IMR-90 (cell line): ENCODE data around the gene OR4Q3. TPM values are rescaled to one million over a fixed set of nuclear protein-coding genes. Genes with fewer than 3 reads are reported as not detected.
"Not testable (repeated sequence)": the region's sequence is repeated elsewhere in the genome, so short reads cannot be mapped to it uniquely, and the experiment has no call there.

Source experiments
- ATAC-seq: fragments of 200-7000 bp; cut with Tn5 transposase; 2 replicates; pipeline ENCODE4 v1.9.1; 2020; ENCODE audit warnings: low read depth, mild to moderate bottlenecking, moderate library complexity
- BruUV-seq: library from RNA; stranded (reverse); fragments of 400-500 nt; replicated peaks from 2 replicates; lab custom pipeline; 2021; lab: Mats Ljungman, UMichigan
- CTCF ChIA-PET: fragments of 300-600 bp; formaldehyde crosslinking; extraction: SDS; loops from one replicate; lab custom pipeline; 2021; ENCODE audit warnings: antibody characterized with exemption; lab: Yijun Ruan, JAX
- POLR2A ChIA-PET: fragments of 300-600 bp; sonication (Branson Sonifier 250); formaldehyde crosslinking; loops from one replicate; lab custom pipeline; 2022; ENCODE audit warnings: antibody characterized with exemption; ENCODE audit not compliant: unreplicated experiment; lab: Charles Lee
- DNase-seq: peaks from one replicate; pipeline ENCODE4 v3.0.0; 2013
- H2AFZ ChIP-seq: replicated peaks from 2 replicates; pipeline ENCODE3; 2013; ENCODE audit warnings: low read length, mild to moderate bottlenecking; ENCODE audit not compliant: poor library complexity
- H2AK5ac ChIP-seq: 2 replicates; pipeline ENCODE4 v1.6.1; 2013; ENCODE audit warnings: low read depth, low read length, inconsistent platforms
- H2AK9ac ChIP-seq: replicated peaks from 2 replicates; pipeline ENCODE3; 2013; ENCODE audit warnings: mild to moderate bottlenecking, low read depth, low read length, moderate library complexity; ENCODE audit not compliant: poor library complexity
- H2BK120ac ChIP-seq: 2 replicates; pipeline ENCODE4 v1.6.1; 2013; ENCODE audit warnings: low read depth, low read length, inconsistent platforms
- H2BK15ac ChIP-seq: 3 replicates; pipeline ENCODE4 v1.6.1; 2013; ENCODE audit warnings: low read depth, low read length, inconsistent platforms
- H2BK20ac ChIP-seq: 2 replicates; pipeline ENCODE4 v1.6.1; 2013; ENCODE audit warnings: low read depth, mild to moderate bottlenecking, inconsistent platforms, low read length, moderate library complexity
- H2BK5ac ChIP-seq: 2 replicates; pipeline ENCODE4 v1.6.1; 2013; ENCODE audit warnings: mild to moderate bottlenecking, low read depth, low read length, inconsistent platforms; ENCODE audit not compliant: poor library complexity, severe bottlenecking
- H3K14ac ChIP-seq: replicated peaks from 2 replicates; pipeline ENCODE4 v1.6.1; 2013; ENCODE audit warnings: low read depth, low read length, inconsistent platforms
- H3K18ac ChIP-seq: 2 replicates; pipeline ENCODE4 v1.6.1; 2013; ENCODE audit warnings: low read depth, low read length, control low read depth
- H3K23ac ChIP-seq: 2 replicates; pipeline ENCODE4 v1.6.1; 2013; ENCODE audit warnings: low read depth, low read length, inconsistent platforms
- H3K27ac ChIP-seq: 2 replicates; pipeline ENCODE4 v1.5.1; 2013; ENCODE audit warnings: mild to moderate bottlenecking, control low read depth, low read length; ENCODE audit not compliant: insufficient read depth
- H3K27me3 ChIP-seq: 2 replicates; pipeline ENCODE4 v1.6.1; 2013; ENCODE audit warnings: low read length; ENCODE audit not compliant: control insufficient read depth, insufficient read depth
- H3K36me3 ChIP-seq: 2 replicates; pipeline ENCODE4 v1.6.1; 2013; ENCODE audit warnings: low read length, mixed read lengths; ENCODE audit not compliant: control insufficient read depth, insufficient read depth
- H3K4ac ChIP-seq: 2 replicates; pipeline ENCODE4 v1.6.1; 2013; ENCODE audit warnings: low read depth, low read length, inconsistent platforms
- H3K4me1 ChIP-seq: 2 replicates; pipeline ENCODE4 v1.6.1; 2013; ENCODE audit warnings: low read length, mixed read lengths; ENCODE audit not compliant: control insufficient read depth, insufficient read depth
- H3K4me2 ChIP-seq: 2 replicates; pipeline ENCODE4 v1.6.1; 2013; ENCODE audit warnings: low read depth, mild to moderate bottlenecking, control low read depth, low read length, moderate library complexity
- H3K4me3 ChIP-seq: 2 replicates; pipeline ENCODE4 v1.5.1; 2013; ENCODE audit warnings: low read depth, mild to moderate bottlenecking, control low read depth, low read length, moderate library complexity; ENCODE audit not compliant: insufficient read depth
- H3K56ac ChIP-seq: 2 replicates; pipeline ENCODE4 v1.6.1; 2013; ENCODE audit warnings: low read length, inconsistent platforms; ENCODE audit not compliant: insufficient read depth; ENCODE audit errors: extremely low read depth
- H3K79me1 ChIP-seq, 2 experiments: 2 replicates each; pipeline ENCODE4 v1.6.1; 2013; ENCODE audit warnings: low read length in 2 of 2, inconsistent platforms in 1 of 2, low read depth in 1 of 2
- H3K9ac ChIP-seq: 2 replicates; pipeline ENCODE4 v1.6.1; 2013; ENCODE audit warnings: low read depth, low read length, control low read depth
- H3K9me1 ChIP-seq: 2 replicates; pipeline ENCODE4 v1.6.1; 2013; ENCODE audit warnings: low read length, inconsistent platforms; ENCODE audit not compliant: insufficient read depth
- H3K9me3 ChIP-seq: 2 replicates; pipeline ENCODE4 v1.6.1; 2013; ENCODE audit warnings: low read length; ENCODE audit not compliant: control insufficient read depth, insufficient read depth
- H4K20me1 ChIP-seq: 2 replicates; pipeline ENCODE4 v1.6.1; 2013; ENCODE audit warnings: low read length, inconsistent platforms; ENCODE audit not compliant: insufficient read depth
- H4K5ac ChIP-seq: 2 replicates; pipeline ENCODE4 v1.6.1; 2013; ENCODE audit warnings: mild to moderate bottlenecking, low read depth, low read length, control low read depth
- H4K8ac ChIP-seq, 2 experiments: 2 replicates each; pipeline ENCODE4 v1.6.1; 2013; ENCODE audit warnings: low read depth in 2 of 2, low read length in 2 of 2, control low read depth in 1 of 2, inconsistent platforms in 1 of 2
- H4K91ac ChIP-seq: 2 replicates; pipeline ENCODE4 v1.6.1; 2013; ENCODE audit warnings: low read depth, low read length, inconsistent platforms; ENCODE audit not compliant: insufficient read depth
- BHLHE40 ChIP-seq: fragments of 150-350 bp; IDR thresholded peaks from 2 replicates; pipeline ENCODE4 v1.6.1; 2016; ENCODE audit warnings: mild to moderate bottlenecking, low read depth, low read length
- CEBPB ChIP-seq: IDR thresholded peaks from 2 replicates; pipeline ENCODE4 v1.6.1; 2012; ENCODE audit warnings: low read depth, low read length, improper control_type of control experiment
- MAFK ChIP-seq: IDR thresholded peaks from 2 replicates; pipeline ENCODE4 v1.6.1; 2012; ENCODE audit warnings: low read depth, low read length, improper control_type of control experiment
- NFE2L2 ChIP-seq: fragments of 150-350 bp; IDR thresholded peaks from 2 replicates; pipeline ENCODE4 v1.6.1; 2016; ENCODE audit warnings: low read depth, mild to moderate bottlenecking, low read length
- RFX5 ChIP-seq: IDR thresholded peaks from 2 replicates; pipeline ENCODE4 v1.8.0; 2012; ENCODE audit warnings: low read depth, mild to moderate bottlenecking, low read length, moderate library complexity
- WGBS, 2 experiments: methylation state at CpG; one replicate each; pipeline versions ENCODE4 v1.1.5 to v1.1.7; 2013; ENCODE audit warnings: missing lambda C conversion rate in 2 of 2; ENCODE audit not compliant: insufficient read length in 1 of 2; ENCODE audit errors: extremely low coverage in 2 of 2; 5-methylcytosine and 5-hydroxymethylcytosine counted together
- dilution Hi-C: fragments of 300-500 bp; cut with HindIII; formaldehyde crosslinking; loops from one replicate; pipeline ENCODE4 v1.14.3; 2018; ENCODE audit warnings: low sequenced_read_pairs; ENCODE audit not compliant: unreplicated experiment
- in situ Hi-C: fragments of 300-500 bp; cut with MboI; formaldehyde crosslinking; loops from 3 replicates; pipeline ENCODE4 v1.14.3; 2019; ENCODE audit warnings: low sequenced_read_pairs, inconsistent platforms, mixed read lengths
- intact Hi-C: fragments of 100-400 bp; cut with micrococcal nuclease; formaldehyde crosslinking; loops from 2 replicates; pipeline ENCODE4 v1.10.0; 2022
- polyA plus RNA-seq, 3 experiments: library from polyadenylated mRNA; depleted of rRNA; stranded (reverse); fragments of >200 nt; gene quantifications; 2 replicates each; pipeline ENCODE4 v1.2.3, GENCODE V29; 2012; ENCODE audit warnings: low replicate concordance in 1 of 3
- total RNA-seq: library from RNA; depleted of rRNA; stranded (reverse); fragments of >200 nt; gene quantifications from 2 replicates; pipeline ENCODE4 v1.2.3, GENCODE V29; 2012
- TF ChIP-seq, protein P1 (sequence below): conservative IDR thresholded peaks from 2 replicates; pipeline ENCODE4 v1.5.1; 2012; ENCODE audit warnings: mild to moderate bottlenecking, low read depth, low read length, improper control_type of control experiment

The OR4Q3 gene
- total and polyA plus RNA-seq, 2 of the 4 experiments (the other 2 are of a cell fraction): not detected

DNA sequence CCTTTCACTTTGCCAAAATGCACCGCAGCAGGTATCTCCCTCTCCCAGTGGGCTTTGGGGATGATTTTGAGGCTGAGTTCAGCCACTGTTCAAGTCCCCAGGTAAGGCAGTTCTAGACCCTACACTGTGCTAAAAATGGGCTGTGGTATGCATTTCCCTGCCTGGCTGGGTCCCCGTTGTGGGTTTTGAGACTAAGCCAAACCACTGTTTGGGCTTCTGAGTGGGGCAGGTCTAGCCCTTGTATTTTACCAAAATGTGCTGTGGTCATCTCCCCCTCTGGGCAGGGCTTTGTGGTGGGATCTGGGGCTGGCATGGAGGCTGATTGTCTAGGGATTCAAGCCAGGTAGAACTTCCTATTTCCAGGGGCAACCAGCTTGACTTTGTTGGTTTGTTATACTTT is 13.6 kb upstream of the OR4Q3 start:
- no TSS peak for BruUV-seq
- POLR2A ChIA-PET: no interaction called here
- H3K4me2 ChIP-seq: no peak overlapping the region

DNA sequence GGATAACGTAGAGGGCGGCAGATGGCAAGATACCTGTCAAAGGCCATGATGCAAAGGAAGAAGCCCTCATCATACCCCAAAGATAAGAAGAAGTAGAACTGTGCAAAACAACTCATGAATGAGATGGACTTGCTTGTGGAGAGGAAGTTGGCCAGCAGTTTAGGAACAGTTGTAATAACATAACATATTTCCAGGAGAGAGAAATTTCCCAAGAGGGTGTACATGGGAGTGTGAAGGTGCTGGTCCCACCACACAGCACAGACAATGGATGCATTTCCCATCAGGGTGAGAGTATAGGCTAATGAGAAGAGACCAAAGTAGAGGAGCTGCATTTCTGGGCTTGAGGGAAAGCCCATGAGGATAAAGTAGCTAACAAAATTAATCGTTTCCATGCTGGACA is 9.5 kb upstream of the OR4Q3 start:
- H2AK9ac ChIP-seq, H4K91ac ChIP-seq, H2BK120ac ChIP-seq, H3K27ac ChIP-seq, H3K4me2 ChIP-seq, ATAC-seq, H3K27me3 ChIP-seq, H3K14ac ChIP-seq, H3K4me3 ChIP-seq, H2BK5ac ChIP-seq, H4K8ac ChIP-seq, H3K4me1 ChIP-seq, H2BK20ac ChIP-seq, H3K56ac ChIP-seq, BruUV-seq, H2AK5ac ChIP-seq, in situ Hi-C loops, CTCF ChIA-PET, H3K9me1 ChIP-seq, H4K20me1 ChIP-seq, H3K18ac ChIP-seq, H3K36me3 ChIP-seq, H3K79me1 ChIP-seq, H2BK15ac ChIP-seq, POLR2A ChIA-PET, H3K4ac ChIP-seq, H4K5ac ChIP-seq, H3K23ac ChIP-seq, H3K9ac ChIP-seq, H2AFZ ChIP-seq, intact Hi-C loops, DNase-seq, dilution Hi-C loops: not testable (repeated sequence)
- peaks cover 23% of the 10 kb centered on the region for H3K9me3 ChIP-seq
- WGBS, 2 experiments: 40% methylated on average over 2 of the region's 3 CpGs; no CpG with 5 or more reads in 1 of the 2 experiments

More for the DNA sequence above, 13.6 kb upstream of the OR4Q3 start:
- Histone ChIP-seq H3K27ac (no peak overlapping the region), H4K20me1 (no peaks in the 10 kb centered on the region), H2BK15ac (no peak overlapping the region), H4K5ac (no peak overlapping the region), H3K56ac (no peak overlapping the region), H3K9ac (no peak overlapping the region), H3K27me3 (no peaks in the 10 kb centered on the region), H4K91ac (no peak overlapping the region), H2BK20ac (no peak overlapping the region), H3K36me3 (no peaks in the 10 kb centered on the region), H3K4me3 (no peak overlapping the region), H2BK5ac (no peak overlapping the region), H3K9me1 (no peaks in the 10 kb centered on the region), H2BK120ac (no peak overlapping the region), H3K14ac (no peak overlapping the region), H2AK5ac (no peak overlapping the region), H3K18ac (no peak overlapping the region), H2AK9ac (no peak overlapping the region), H3K9me3 (peaks cover 25% of the 10 kb centered on the region), H3K23ac (no peak overlapping the region), H3K4me1 (no peaks in the 10 kb centered on the region), H3K79me1 (no peaks in the 10 kb centered on the region), H2AFZ (no peak overlapping the region), H3K4ac (no peak overlapping the region), H4K8ac (no peak overlapping the region)
- ATAC-seq (no peak), DNase-seq (no peak)
- TF ChIP-seq RFX5 (no peak), BHLHE40 (no peak), NFE2L2 (no peak), MAFK (no peak), CEBPB (no peak)
- TF ChIP-seq, protein P1, sequence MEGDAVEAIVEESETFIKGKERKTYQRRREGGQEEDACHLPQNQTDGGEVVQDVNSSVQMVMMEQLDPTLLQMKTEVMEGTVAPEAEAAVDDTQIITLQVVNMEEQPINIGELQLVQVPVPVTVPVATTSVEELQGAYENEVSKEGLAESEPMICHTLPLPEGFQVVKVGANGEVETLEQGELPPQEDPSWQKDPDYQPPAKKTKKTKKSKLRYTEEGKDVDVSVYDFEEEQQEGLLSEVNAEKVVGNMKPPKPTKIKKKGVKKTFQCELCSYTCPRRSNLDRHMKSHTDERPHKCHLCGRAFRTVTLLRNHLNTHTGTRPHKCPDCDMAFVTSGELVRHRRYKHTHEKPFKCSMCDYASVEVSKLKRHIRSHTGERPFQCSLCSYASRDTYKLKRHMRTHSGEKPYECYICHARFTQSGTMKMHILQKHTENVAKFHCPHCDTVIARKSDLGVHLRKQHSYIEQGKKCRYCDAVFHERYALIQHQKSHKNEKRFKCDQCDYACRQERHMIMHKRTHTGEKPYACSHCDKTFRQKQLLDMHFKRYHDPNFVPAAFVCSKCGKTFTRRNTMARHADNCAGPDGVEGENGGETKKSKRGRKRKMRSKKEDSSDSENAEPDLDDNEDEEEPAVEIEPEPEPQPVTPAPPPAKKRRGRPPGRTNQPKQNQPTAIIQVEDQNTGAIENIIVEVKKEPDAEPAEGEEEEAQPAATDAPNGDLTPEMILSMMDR: no peak
- in situ Hi-C loops (no loop called here), intact Hi-C loops (no loop called here), dilution Hi-C loops (no loop called here)
- 13% methylated on average over 1 of the region's 2 CpGs; no CpG with 5 or more reads in 1 of the 2 experiments for WGBS, 2 experiments
- CTCF ChIA-PET: no interaction called here
